ENCODE measurements around the gene TMEM40. TPM values are rescaled to one million over a fixed set of nuclear protein-coding genes. Genes with fewer than 3 reads are reported as not detected.

The TMEM40 gene
- total RNA-seq, 2 experiments from 2014 or later, result not detected

DNA sequence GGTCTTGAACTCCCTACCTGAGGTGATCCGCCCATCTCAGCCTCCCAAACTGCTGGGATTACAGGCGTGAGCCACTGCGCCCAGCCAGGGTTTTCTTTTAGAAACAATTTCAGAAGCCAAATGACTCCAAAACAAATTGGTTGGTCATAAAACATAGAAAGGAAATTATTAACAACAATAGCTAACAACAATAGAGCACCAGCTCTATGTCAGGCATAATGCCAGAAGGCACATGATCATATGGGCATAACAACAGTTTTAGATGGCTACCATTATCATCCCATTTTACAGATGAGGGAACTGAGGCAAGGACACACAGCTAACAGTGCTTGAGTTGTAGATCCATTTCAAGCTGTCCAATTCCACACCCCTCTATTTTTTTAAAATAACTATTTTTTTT, 73.0 kb downstream of the TMEM40 start:
- TF ChIP-seq, protein P1, sequence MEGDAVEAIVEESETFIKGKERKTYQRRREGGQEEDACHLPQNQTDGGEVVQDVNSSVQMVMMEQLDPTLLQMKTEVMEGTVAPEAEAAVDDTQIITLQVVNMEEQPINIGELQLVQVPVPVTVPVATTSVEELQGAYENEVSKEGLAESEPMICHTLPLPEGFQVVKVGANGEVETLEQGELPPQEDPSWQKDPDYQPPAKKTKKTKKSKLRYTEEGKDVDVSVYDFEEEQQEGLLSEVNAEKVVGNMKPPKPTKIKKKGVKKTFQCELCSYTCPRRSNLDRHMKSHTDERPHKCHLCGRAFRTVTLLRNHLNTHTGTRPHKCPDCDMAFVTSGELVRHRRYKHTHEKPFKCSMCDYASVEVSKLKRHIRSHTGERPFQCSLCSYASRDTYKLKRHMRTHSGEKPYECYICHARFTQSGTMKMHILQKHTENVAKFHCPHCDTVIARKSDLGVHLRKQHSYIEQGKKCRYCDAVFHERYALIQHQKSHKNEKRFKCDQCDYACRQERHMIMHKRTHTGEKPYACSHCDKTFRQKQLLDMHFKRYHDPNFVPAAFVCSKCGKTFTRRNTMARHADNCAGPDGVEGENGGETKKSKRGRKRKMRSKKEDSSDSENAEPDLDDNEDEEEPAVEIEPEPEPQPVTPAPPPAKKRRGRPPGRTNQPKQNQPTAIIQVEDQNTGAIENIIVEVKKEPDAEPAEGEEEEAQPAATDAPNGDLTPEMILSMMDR (conservative IDR thresholded peaks at IDR 0.05; ENCODE audit: low read length), result no peak
- no peak for TF ChIP-seq EZH2phosphoT487 (IDR thresholded peaks at IDR 0.05; ENCODE audit: borderline replicate concordance, low read depth, low read length)
- Histone ChIP-seq H3K9me2 (ENCODE audit: insufficient read depth, low read length) (no peaks in the 10 kb centered on the region), H3K4me1 (ENCODE audit: insufficient read depth, low read length, poor library complexity, severe bottlenecking) (no peaks in the 10 kb centered on the region), H4K20me1 (ENCODE audit: insufficient read depth, low read length) (no peaks in the 10 kb centered on the region), H3K79me2 (ENCODE audit: insufficient read depth, low read depth, low read length) (no peaks in the 10 kb centered on the region), H2AFZ (ENCODE audit: low read length) (no peak overlapping the region), H3K36me3 (ENCODE audit: insufficient read depth, low read length) (no peaks in the 10 kb centered on the region), H3K4me3 (ENCODE audit: low read depth, low read length, poor library complexity, severe bottlenecking) (no peak overlapping the region), H3K4me2 (ENCODE audit: low read length) (no peak overlapping the region), H3K9me3 (ENCODE audit: low read length) (no peaks in the 10 kb centered on the region), H3K27ac (ENCODE audit: low read depth, low read length, poor library complexity, severe bottlenecking) (no peak overlapping the region)
- BruUV-seq (replicated peaks), result no TSS peak
- DNase-seq (ENCODE audit: low spot score), result no peak
- ChIA-PET POLR2A (no interaction called here), CTCF (ENCODE audit: unreplicated experiment) (no interaction called here)
- intact Hi-C loops (cut with micrococcal nuclease; ENCODE audit: unreplicated experiment), result no loop called here

Other genes with a start within 250 kb of the TMEM40 start
- gene MKRN2OS, start 213.8 kb downstream of the TMEM40 start, total RNA-seq (2014; rRNA removed; shearing (Covaris generic)), result 0.28 TPM in 1 of 2 replicates, not detected in the other
- gene MKRN2OS, start 213.8 kb downstream of the TMEM40 start, total RNA-seq (2022), result not detected in 2 replicates
- 19.4 and 25.7 TPM in 2 replicates for gene MKRN2, start 202.2 kb downstream of the TMEM40 start, total RNA-seq (2014; rRNA removed; shearing (Covaris generic))
- 20.2 and 21.9 TPM in 2 replicates for gene MKRN2, start 202.2 kb downstream of the TMEM40 start, total RNA-seq (2022)
- 88.0 and 91.0 TPM in 2 replicates for gene RAF1, start 95.1 kb downstream of the TMEM40 start, total RNA-seq (2014; rRNA removed; shearing (Covaris generic))
- 90.4 and 90.8 TPM in 2 replicates for gene RAF1, start 95.1 kb downstream of the TMEM40 start, total RNA-seq (2022)
- gene CAND2, start 37.4 kb upstream of the TMEM40 start, total RNA-seq (2014; rRNA removed; shearing (Covaris generic)), result 8.9 and 11.0 TPM in 2 replicates
- 4.0 and 4.1 TPM in 2 replicates for gene CAND2, start 37.4 kb upstream of the TMEM40 start, total RNA-seq (2022)
- gene RPL32, start 82.3 kb upstream of the TMEM40 start, total RNA-seq (2014; rRNA removed; shearing (Covaris generic)), result 3,339 and 3,717 TPM in 2 replicates
- 2,099 and 2,324 TPM in 2 replicates for gene RPL32, start 82.3 kb upstream of the TMEM40 start, total RNA-seq (2022)

All from OCI-LY7 (cell line).